OCI-LY3 (cell line): ENCODE measurements around the gene SGSM2.

ENCODE experiments used
- H2AFZ ChIP-seq: fragments of 200-600, 300-600 bp; shearing (Covaris generic); 2 replicates; pipeline ENCODE4 v1.6.0; 2014; ENCODE audit warnings: antibody characterized with exemption, low read depth, low read length
- H3K27ac ChIP-seq: fragments of 200-600, 300-600 bp; sonication (generic); 2 replicates; pipeline ENCODE4 v1.5.1; 2014; ENCODE audit warnings: mild to moderate bottlenecking, low read length, moderate library complexity, mixed read lengths
- H3K27me3 ChIP-seq: fragments of 200-600, 300-600 bp; sonication (generic); 2 replicates; pipeline ENCODE4 v1.6.1; 2014; ENCODE audit warnings: low read depth, low read length, mixed read lengths
- H3K36me3 ChIP-seq: fragments of 200-600, 300-600 bp; sonication (generic); replicated peaks from 2 replicates; pipeline ENCODE3; 2014; ENCODE audit warnings: low read depth, low read length, mixed read lengths
- H3K4me1 ChIP-seq: fragments of 300-600, 200-600 bp; sonication (generic); 2 replicates; pipeline ENCODE4 v1.6.1; 2014; ENCODE audit warnings: low read length, mixed read lengths
- H3K4me2 ChIP-seq: fragments of 200-600, 300-600 bp; sonication (generic); 2 replicates; pipeline ENCODE4 v1.6.1; 2014; ENCODE audit warnings: low read length, mixed read lengths
- H3K4me3 ChIP-seq: fragments of 300-600, 200-600 bp; sonication (generic); 2 replicates; pipeline ENCODE4 v1.5.1; 2014; ENCODE audit warnings: antibody characterized with exemption, mild to moderate bottlenecking, low read length, moderate library complexity
- H3K79me2 ChIP-seq: fragments of 300-600, 200-600 bp; shearing (Covaris generic); 2 replicates; pipeline ENCODE4 v1.6.1; 2014; ENCODE audit warnings: mild to moderate bottlenecking, low read length, mixed read lengths
- H3K9ac ChIP-seq: fragments of 300-600, 200-600 bp; shearing (Covaris generic); 2 replicates; pipeline ENCODE4 v1.6.0; 2014; ENCODE audit warnings: mild to moderate bottlenecking, low read length, moderate library complexity
- H3K9me3 ChIP-seq: fragments of 200-600, 300-600 bp; shearing (Covaris generic); 2 replicates; pipeline ENCODE4 v1.6.1; 2014; ENCODE audit warnings: low read length, mixed read lengths; ENCODE audit not compliant: insufficient read depth
- H4K20me1 ChIP-seq: fragments of 200-600, 300-600 bp; sonication (generic); 2 replicates; pipeline ENCODE4 v1.6.1; 2016; ENCODE audit warnings: low read length, mixed read lengths; ENCODE audit not compliant: insufficient read depth
- EZH2phosphoT487 ChIP-seq: fragments of 200-600 bp; shearing (Covaris generic); IDR thresholded peaks from 2 replicates; pipeline ENCODE4 v1.6.1; 2018; ENCODE audit warnings: antibody characterized with exemption, mixed run types, low read depth
- TF ChIP-seq, protein P1 (sequence below): fragments of 200-600, 300-600 bp; sonication (generic); IDR thresholded peaks from 2 replicates; pipeline ENCODE4 v1.5.1; 2014; ENCODE audit warnings: antibody characterized with exemption, low read length, low read depth

Gene SGSM2

DNA sequence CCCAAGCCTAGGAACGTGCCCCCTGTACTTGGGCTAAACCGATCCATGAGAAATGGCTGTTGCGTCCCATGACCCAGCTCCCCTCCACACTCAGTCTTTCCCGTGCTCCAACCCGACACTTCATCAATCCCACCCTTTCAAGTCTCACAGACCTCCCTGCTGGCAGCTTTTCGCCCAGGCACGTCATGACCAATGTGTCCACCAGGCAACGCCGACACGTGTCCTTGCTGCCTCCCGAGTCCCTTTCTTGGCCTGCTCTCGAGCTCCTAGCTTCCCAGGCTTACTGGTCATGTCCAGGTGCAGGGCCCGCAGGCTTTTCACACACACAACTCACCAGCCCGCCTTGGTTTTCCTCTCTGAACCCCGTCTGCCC lies 51.4 kb downstream of the SGSM2 start:
- H3K79me2 ChIP-seq: peaks cover 11% of the 10 kb centered on the region
- peaks cover 8% of the 10 kb centered on the region for H3K4me1 ChIP-seq
- H3K4me3 ChIP-seq: no peak overlapping the region
- H3K27ac ChIP-seq: no peak overlapping the region
- no peak overlapping the region for H3K4me2 ChIP-seq
- no peaks in the 10 kb centered on the region for H4K20me1 ChIP-seq
- no peaks in the 10 kb centered on the region for H3K36me3 ChIP-seq
- H3K27me3 ChIP-seq: no peaks in the 10 kb centered on the region
- TF ChIP-seq, protein P1, sequence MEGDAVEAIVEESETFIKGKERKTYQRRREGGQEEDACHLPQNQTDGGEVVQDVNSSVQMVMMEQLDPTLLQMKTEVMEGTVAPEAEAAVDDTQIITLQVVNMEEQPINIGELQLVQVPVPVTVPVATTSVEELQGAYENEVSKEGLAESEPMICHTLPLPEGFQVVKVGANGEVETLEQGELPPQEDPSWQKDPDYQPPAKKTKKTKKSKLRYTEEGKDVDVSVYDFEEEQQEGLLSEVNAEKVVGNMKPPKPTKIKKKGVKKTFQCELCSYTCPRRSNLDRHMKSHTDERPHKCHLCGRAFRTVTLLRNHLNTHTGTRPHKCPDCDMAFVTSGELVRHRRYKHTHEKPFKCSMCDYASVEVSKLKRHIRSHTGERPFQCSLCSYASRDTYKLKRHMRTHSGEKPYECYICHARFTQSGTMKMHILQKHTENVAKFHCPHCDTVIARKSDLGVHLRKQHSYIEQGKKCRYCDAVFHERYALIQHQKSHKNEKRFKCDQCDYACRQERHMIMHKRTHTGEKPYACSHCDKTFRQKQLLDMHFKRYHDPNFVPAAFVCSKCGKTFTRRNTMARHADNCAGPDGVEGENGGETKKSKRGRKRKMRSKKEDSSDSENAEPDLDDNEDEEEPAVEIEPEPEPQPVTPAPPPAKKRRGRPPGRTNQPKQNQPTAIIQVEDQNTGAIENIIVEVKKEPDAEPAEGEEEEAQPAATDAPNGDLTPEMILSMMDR: no peak
- no peak for TF ChIP-seq EZH2phosphoT487
- no peak overlapping the region for H2AFZ ChIP-seq
- H3K9me3 ChIP-seq: no peaks in the 10 kb centered on the region
- no peak overlapping the region for H3K9ac ChIP-seq

DNA sequence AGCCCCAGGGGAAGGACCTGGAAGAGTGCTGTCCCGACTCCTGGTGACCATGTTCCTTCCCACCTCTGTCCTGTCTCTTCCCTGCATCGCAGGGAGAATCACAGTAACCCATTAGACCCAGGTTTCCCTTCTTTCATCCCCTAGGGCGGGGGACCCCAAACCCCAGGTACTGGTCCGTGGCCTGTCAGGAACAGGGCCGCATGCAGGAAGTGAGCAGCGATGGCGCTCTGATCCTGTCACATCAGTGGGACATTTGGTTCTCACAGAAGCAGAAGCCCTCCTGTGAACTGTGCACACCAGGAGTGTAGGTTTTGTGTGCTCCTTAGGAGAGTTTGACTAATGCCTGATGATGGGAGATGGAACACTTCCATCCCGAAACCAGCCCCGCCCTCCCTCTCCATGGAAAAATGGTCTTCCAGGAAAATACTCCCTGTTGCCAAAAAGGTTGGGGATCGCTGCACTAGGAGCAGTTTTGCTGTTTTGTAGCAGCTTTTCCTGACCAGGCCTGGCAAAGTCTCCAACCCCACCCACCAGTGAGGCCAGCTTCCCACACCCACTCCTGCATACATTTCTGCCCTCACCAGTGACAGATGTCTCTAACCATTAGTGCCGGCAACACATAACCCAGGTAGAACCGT lies 53.0 kb downstream of the SGSM2 start:
- Histone ChIP-seq H3K4me1 (peaks cover 12% of the 10 kb centered on the region), H3K4me3 (no peak overlapping the region), H3K9me3 (no peaks in the 10 kb centered on the region), H3K79me2 (peaks cover 11% of the 10 kb centered on the region), H3K36me3 (no peaks in the 10 kb centered on the region), H3K27ac (no peak overlapping the region), H3K27me3 (no peaks in the 10 kb centered on the region), H3K4me2 (no peak overlapping the region), H2AFZ (no peak overlapping the region), H3K9ac (no peak overlapping the region), H4K20me1 (0 out of 2 replicates have a peak, but pooled peaks cover under 1% of the 10 kb centered on the region)
- TF ChIP-seq, protein P1: no peak
- no peak for TF ChIP-seq EZH2phosphoT487

DNA sequence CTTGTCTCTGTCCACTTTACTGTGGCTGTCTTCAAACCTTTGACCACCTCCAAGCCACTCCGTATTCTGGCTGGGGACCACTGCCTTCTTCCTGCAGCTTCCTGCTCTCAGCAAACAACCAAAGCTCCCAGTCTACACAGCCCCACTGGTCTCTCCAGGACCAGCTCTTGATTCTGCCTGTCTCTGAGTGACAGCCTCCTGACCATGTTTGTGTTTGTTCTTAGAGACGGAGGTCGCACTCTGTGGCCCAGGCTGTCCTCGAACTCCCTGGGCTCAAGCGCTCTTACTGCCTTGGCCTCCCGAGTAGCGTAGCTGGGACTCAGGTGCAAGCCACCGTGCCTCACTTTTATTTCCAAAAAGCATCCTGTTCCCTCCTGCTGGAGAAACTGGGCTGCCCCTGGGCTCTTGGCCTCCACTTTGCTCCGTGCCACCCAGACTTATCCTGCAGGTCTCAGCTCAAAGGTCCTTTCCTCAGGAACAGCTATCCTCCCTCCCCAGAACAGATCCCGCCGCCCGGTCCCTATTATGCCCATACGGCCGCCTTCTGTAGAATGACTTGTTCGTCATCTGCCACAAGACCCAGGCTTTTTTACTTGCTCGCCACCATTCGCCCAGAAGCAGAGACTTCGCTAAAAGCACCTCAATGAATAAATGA lies 54.4 kb downstream of the SGSM2 start:
- H2AFZ ChIP-seq: no peak overlapping the region
- H3K4me2 ChIP-seq: peak overlapping the region; percentile 84
- H3K36me3 ChIP-seq: no peaks in the 10 kb centered on the region
- H4K20me1 ChIP-seq: peaks cover 10% of the 10 kb centered on the region
- H3K79me2 ChIP-seq: peaks cover 20% of the 10 kb centered on the region
- no peaks in the 10 kb centered on the region for H3K9me3 ChIP-seq
- peak overlapping the region; percentile 80 for H3K9ac ChIP-seq
- H3K4me1 ChIP-seq: peaks cover 20% of the 10 kb centered on the region
- no peak for TF ChIP-seq EZH2phosphoT487
- H3K27ac ChIP-seq: peak overlapping the region; percentile 80
- H3K27me3 ChIP-seq: no peaks in the 10 kb centered on the region
- H3K4me3 ChIP-seq: peak overlapping the region; percentile 87

DNA sequence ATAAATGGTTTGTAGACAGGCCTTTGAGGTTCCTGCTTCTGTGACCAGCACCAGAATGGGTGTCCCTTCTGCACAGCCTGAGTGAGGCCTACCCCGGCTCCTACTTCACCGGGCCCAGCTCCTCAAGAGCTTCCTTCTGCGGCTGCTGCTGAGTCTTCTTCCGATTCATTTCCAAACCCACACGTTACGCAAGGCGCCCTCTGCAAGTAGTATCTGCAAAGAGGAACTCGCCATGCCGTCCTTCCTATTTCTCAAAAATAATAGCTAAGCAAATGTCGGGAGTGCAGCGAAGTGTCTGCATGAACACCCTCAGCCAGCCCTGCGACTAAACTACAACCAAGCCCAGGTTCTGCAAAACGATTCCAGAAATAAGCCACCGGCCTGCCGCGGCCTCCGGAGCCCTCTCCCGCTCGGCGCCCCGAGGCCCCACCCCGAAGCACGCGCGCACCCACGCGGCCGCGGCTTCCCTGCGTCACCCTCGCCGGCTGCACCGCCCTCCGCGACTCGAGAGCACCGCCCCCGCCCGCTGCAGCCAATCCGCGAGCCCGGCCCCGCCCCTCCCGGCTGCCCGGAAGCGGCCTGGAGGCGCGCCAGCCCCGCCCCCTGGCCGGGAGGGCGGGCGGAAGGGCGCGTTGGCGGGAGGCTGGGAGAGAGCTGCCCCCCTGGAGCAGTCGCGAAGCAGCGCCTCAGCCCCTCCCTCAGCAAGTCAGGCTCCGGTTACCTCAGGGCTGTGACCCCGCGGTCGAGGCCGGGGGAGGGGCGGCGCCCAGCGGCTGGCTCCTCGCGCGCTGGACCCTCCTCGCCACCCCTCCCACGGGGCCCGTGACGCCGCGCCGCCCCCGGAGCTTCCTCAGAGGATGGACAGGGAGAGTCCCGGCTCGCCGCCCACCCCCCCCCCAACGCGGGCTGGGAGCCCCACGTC lies 55.2 kb downstream of the SGSM2 start:
- Histone ChIP-seq H3K27me3 (no peaks in the 10 kb centered on the region), H2AFZ (no peak overlapping the region), H3K36me3 (no peaks in the 10 kb centered on the region), H3K79me2 (peaks cover 20% of the 10 kb centered on the region), H3K4me1 (peaks cover 28% of the 10 kb centered on the region), H3K4me3 (peak overlapping the region; percentile 87), H3K4me2 (peak overlapping the region; percentile 84), H3K27ac (peak overlapping the region; percentile 80), H4K20me1 (peaks cover 15% of the 10 kb centered on the region), H3K9ac (peak overlapping the region; percentile 81), H3K9me3 (no peaks in the 10 kb centered on the region)
- TF ChIP-seq EZH2phosphoT487: no peak
- TF ChIP-seq, protein P1: no peak
